T-helper 17 cell (primary cell): ENCODE data around the gene ARID1B. TPM values are rescaled to one million over a fixed set of nuclear protein-coding genes. Genes with fewer than 3 reads are reported as not detected.

Source experiments
- ATAC-seq: fragments of 150-1000 bp; cut with Tn5 transposase; 2 replicates; pipeline ENCODE4 v1.10.0; 2021; ENCODE audit warnings: mild to moderate bottlenecking, moderate library complexity
- DNase-seq, 3 donors: peaks; one replicate each; pipeline versions ENCODE4 v3.0.0 to v3.0.0-alpha.2; 2020 to 2021
- H3K9me3 ChIP-seq: one replicate; pipeline ENCODE4 v1.7.0; 2013; ENCODE audit warnings: low read length, mild to moderate bottlenecking; ENCODE audit not compliant: control insufficient read depth, poor library complexity, severe bottlenecking
- H3K27ac Mint-ChIP-seq: one replicate; pipeline ENCODE4 v1.8.0; 2022; ENCODE audit warnings: mild to moderate bottlenecking, moderate library complexity, mixed read lengths
- H3K27me3 Mint-ChIP-seq: one replicate; pipeline ENCODE4 v1.8.0; 2022; ENCODE audit warnings: mixed read lengths
- H3K36me3 Mint-ChIP-seq: one replicate; pipeline ENCODE4 v1.8.0; 2022; ENCODE audit warnings: low read depth, mixed read lengths
- H3K4me1 Mint-ChIP-seq: one replicate; pipeline ENCODE4 v1.8.0; 2022; ENCODE audit warnings: mild to moderate bottlenecking, mixed read lengths
- H3K4me3 Mint-ChIP-seq: one replicate; pipeline ENCODE4 v1.8.0; 2022; ENCODE audit warnings: mild to moderate bottlenecking, moderate library complexity, mixed read lengths
- total RNA-seq, 4 donors: library from RNA in 2 of 4; stranded (reverse) in 2 of 4; gene quantifications; one replicate each; pipeline ENCODE4 v1.2.3 and lab custom pipeline; 2022 to 2026

Gene ARID1B
- total RNA-seq, 2 donors from 2014 or later, result 149 to 158 TPM

- peaks cover 7% of the 10 kb centered on the region for H3K36me3 Mint-ChIP-seq
These were observed 342.4 kb downstream of the ARID1B start for GRCh38 chr6:157119502-157120027.

GRCh38 chr6:157120534-157121232 is 343.5 kb downstream of the ARID1B start:
- no peak for ATAC-seq

More at GRCh38 chr6:157119502-157120027, 342.4 kb downstream of the ARID1B start:
- ATAC-seq (no peak), DNase-seq (no peak)
- H3K27me3 Mint-ChIP-seq, result no peaks in the 10 kb centered on the region
- no peak overlapping the region for H3K27ac Mint-ChIP-seq
- H3K9me3 ChIP-seq, result no peaks in the 10 kb centered on the region
- peak overlapping the region; percentile 31 for H3K4me3 Mint-ChIP-seq
- peaks cover 19% of the 10 kb centered on the region for H3K4me1 Mint-ChIP-seq

GRCh38 chr6:157121897-157122296 is 344.7 kb downstream of the ARID1B start:
- Mint-ChIP-seq H3K27ac (no peak overlapping the region), H3K4me1 (peaks cover 22% of the 10 kb centered on the region), H3K36me3 (peaks cover 7% of the 10 kb centered on the region), H3K27me3 (no peaks in the 10 kb centered on the region), H3K4me3 (no peak overlapping the region)
- ATAC-seq, result no peak
- no peak for DNase-seq
- no peaks in the 10 kb centered on the region for H3K9me3 ChIP-seq

More at GRCh38 chr6:157120534-157121232, 343.5 kb downstream of the ARID1B start:
- no peak overlapping the region for H3K4me3 Mint-ChIP-seq
- peaks cover 7% of the 10 kb centered on the region for H3K36me3 Mint-ChIP-seq
- no peak overlapping the region for H3K27ac Mint-ChIP-seq
- H3K4me1 Mint-ChIP-seq, result peaks cover 22% of the 10 kb centered on the region
- no peaks in the 10 kb centered on the region for H3K9me3 ChIP-seq
- DNase-seq, result no peak
- no peaks in the 10 kb centered on the region for H3K27me3 Mint-ChIP-seq

DNA sequence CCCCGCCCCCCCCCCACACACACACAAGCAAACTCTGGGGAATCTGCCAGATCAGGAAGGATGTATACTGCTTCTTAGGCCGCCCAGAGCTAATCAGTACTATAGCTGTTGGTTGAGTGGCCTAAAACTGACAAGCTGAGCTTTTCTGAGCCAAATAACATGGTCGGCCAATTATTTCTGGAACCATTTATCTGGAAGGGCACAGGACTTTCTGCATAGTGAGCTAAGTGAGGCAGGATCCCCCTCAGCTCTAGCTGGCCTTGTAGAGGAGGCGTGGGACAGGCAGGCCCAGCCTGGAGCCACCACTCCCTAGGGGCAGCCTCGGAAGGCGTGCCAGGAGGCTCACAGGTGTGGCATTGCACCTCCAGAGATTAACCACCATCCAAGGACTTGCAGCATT is 346.1 kb downstream of the ARID1B start:
- Mint-ChIP-seq H3K27ac (no peak overlapping the region), H3K4me1 (peaks cover 24% of the 10 kb centered on the region), H3K4me3 (no peak overlapping the region), H3K36me3 (peaks cover 7% of the 10 kb centered on the region), H3K27me3 (no peaks in the 10 kb centered on the region)
- H3K9me3 ChIP-seq, result no peaks in the 10 kb centered on the region
- ATAC-seq (no peak), DNase-seq (no peak)

DNA sequence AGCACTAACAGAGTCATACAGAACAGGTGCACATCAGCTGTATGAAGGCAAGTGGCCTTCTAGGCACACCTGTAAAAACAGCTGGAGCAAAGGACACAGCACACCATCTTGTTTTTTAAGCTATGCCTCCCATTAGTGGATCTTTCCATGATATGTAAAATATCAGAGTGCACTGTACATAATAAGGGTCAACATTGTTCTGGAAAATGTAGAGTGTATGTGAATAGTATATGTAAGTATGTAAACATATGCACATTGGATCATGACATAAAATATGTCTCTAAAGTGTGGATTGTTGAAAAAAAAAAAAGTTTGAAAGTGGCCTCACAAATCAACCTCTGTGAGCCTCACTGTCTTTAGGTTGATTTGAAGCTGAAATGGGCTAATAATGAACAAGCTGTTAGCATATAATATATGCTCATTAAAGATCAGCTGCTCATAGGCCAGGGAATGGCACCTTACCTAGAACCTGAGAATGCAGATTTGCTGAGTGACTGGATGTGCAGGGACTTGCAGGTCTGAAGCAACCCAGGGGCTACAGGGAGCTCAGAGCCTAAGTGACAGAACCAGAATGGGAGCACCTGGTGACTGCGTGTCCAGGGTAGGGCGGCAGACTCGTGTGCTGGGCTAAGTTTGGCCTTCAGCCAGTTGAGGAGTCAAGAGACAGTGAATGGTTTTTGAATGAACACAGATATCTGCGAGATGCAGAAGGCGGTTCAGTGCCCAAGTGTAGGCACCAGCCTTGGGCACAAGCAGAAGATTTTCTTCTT is 347.5 kb downstream of the ARID1B start:
- Mint-ChIP-seq H3K4me1 (peaks cover 22% of the 10 kb centered on the region), H3K36me3 (no peaks in the 10 kb centered on the region), H3K27me3 (no peaks in the 10 kb centered on the region), H3K27ac (no peak overlapping the region), H3K4me3 (no peak overlapping the region)
- DNase-seq (no peak), ATAC-seq (no peak)
- no peaks in the 10 kb centered on the region for H3K9me3 ChIP-seq

DNA sequence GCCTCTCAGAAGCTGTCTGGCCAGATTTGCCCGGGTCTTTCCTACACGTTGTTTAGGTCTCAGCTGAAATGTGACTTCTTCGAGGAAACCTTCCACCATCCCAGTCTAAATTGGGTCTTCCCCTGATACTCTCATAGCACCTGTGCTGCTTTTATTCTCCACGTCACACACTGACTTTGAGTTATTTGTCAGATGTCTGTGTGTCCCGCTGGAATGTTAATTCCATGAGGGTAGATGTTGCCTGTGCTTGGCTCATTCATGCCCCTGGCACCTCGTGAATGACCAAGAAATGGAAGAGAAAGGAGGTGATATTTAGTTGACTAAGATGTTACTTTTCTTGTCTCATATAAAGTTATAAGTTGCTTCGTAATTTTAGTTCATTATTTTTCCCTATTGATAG is 348.4 kb downstream of the ARID1B start:
- DNase-seq (no peak), ATAC-seq (no peak)
- Mint-ChIP-seq H3K27me3 (no peaks in the 10 kb centered on the region), H3K36me3 (no peaks in the 10 kb centered on the region), H3K4me1 (peaks cover 21% of the 10 kb centered on the region), H3K4me3 (no peak overlapping the region), H3K27ac (no peak overlapping the region)
- no peaks in the 10 kb centered on the region for H3K9me3 ChIP-seq

- Mint-ChIP-seq H3K36me3 (peaks cover 3% of the 10 kb centered on the region), H3K4me3 (no peak overlapping the region), H3K27ac (no peak overlapping the region), H3K27me3 (no peaks in the 10 kb centered on the region), H3K4me1 (peaks cover 21% of the 10 kb centered on the region)
- DNase-seq, result no peak
- no peaks in the 10 kb centered on the region for H3K9me3 ChIP-seq
- ATAC-seq, result no peak
These were observed 349.3 kb downstream of the ARID1B start for GRCh38 chr6:157126183-157127098.

DNA sequence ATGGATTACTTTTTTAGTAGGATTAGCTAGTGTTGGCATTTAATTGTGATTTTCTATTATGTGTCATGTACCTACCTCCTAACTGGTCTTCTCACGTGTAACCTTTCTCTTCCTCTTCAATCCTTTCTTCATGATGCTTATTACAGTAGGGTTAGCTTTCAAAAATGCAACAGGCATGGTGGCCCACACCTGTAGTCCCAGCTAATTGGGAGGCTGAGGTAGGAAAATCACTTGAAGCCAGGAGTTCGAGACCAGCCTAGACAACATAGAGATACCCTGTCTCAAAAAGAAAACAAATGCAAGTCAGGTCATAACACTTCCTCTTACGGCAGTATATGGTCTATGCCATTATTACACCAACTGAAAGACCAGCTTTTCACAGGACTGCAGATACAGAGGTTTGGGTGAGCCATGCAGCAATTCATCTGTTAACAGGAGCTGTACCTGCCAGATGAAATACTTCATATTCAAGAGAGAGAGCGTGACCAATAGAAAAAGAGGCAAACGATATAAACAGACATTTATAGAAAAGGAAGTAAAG is 351.1 kb downstream of the ARID1B start:
- H3K9me3 ChIP-seq, result no peaks in the 10 kb centered on the region
- DNase-seq (no peak), ATAC-seq (no peak)
- no peaks in the 10 kb centered on the region for H3K27me3 Mint-ChIP-seq
- H3K4me1 Mint-ChIP-seq, result peaks cover 25% of the 10 kb centered on the region
- no peak overlapping the region for H3K27ac Mint-ChIP-seq
- no peak overlapping the region for H3K4me3 Mint-ChIP-seq
- peaks cover 6% of the 10 kb centered on the region for H3K36me3 Mint-ChIP-seq

- no peak for ATAC-seq
- H3K36me3 Mint-ChIP-seq, result peaks cover 10% of the 10 kb centered on the region
- no peak overlapping the region for H3K4me3 Mint-ChIP-seq
- peak overlapping the region; percentile 45 for H3K27ac Mint-ChIP-seq
- peaks cover 22% of the 10 kb centered on the region for H3K4me1 Mint-ChIP-seq
- H3K9me3 ChIP-seq, result no peaks in the 10 kb centered on the region
- no peaks in the 10 kb centered on the region for H3K27me3 Mint-ChIP-seq
- DNase-seq, result no peak
These were observed 354.1 kb downstream of the ARID1B start for GRCh38 chr6:157131250-157131649.

DNA sequence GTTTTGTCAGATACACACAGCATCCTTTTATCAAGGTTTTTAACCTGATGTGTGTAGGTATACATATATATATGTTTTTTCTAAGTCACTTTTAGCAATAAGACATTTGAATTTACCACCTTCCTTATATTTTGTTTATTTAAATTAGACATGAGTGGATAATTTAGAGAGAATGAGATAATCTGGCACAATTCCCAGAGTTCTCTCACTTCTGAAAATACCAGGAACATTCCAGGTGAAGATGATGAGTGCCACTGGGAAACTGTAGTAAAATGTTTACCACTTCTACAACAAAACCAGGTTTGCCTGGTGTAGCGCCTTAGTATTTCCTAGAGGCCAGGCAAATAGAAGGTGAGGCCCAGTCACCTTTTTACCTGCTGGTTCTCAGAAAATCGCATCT is 356.7 kb downstream of the ARID1B start:
- no peak overlapping the region for H3K27ac Mint-ChIP-seq
- no peaks in the 10 kb centered on the region for H3K9me3 ChIP-seq
- H3K27me3 Mint-ChIP-seq, result no peaks in the 10 kb centered on the region
- peaks cover 17% of the 10 kb centered on the region for H3K4me1 Mint-ChIP-seq
- DNase-seq, result no peak
- no peak overlapping the region for H3K4me3 Mint-ChIP-seq
- no peak for ATAC-seq
- peaks cover 10% of the 10 kb centered on the region for H3K36me3 Mint-ChIP-seq

DNA sequence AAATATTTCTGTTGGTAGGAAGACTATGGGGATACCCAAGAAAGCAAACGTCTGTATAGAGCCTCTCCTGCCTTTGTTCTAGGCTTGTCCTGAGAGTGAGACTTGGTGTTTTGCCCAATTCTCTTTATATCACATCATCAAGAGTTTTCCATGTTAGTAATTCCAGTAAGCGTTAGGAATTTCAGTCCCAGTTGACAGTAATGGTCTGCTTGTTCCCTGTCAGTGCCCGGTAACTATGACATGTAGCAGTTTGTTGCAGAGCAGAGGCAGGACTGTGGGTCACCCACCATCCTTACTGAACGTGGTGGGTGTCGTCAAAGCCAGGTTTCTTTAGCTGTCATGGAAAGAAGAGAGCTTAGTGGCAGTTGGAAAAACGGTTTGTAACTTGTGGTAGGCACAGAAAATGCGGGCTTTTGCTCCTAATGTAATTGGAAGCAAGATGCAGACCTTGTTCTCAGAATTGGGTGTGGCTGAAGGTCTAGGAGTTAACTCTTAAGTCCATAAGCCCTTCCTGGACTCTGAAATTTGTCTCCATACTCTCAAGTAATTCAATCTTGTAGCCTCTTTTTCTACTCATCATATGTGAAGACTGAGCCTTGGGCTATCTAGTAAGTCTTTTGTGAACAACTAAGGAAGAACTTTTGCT is 357.3 kb downstream of the ARID1B start:
- DNase-seq (no peak), ATAC-seq (no peak)
- Mint-ChIP-seq H3K27me3 (no peaks in the 10 kb centered on the region), H3K36me3 (peaks cover 10% of the 10 kb centered on the region), H3K4me1 (peaks cover 14% of the 10 kb centered on the region), H3K27ac (no peak overlapping the region), H3K4me3 (no peak overlapping the region)
- no peaks in the 10 kb centered on the region for H3K9me3 ChIP-seq

- Mint-ChIP-seq H3K4me1 (peaks cover 13% of the 10 kb centered on the region), H3K4me3 (no peak overlapping the region), H3K36me3 (peaks cover 10% of the 10 kb centered on the region), H3K27me3 (no peaks in the 10 kb centered on the region), H3K27ac (peak overlapping the region; percentile 37)
- no peaks in the 10 kb centered on the region for H3K9me3 ChIP-seq
- ATAC-seq, result no peak
- no peak for DNase-seq
These were observed 358.5 kb downstream of the ARID1B start for GRCh38 chr6:157135691-157136090.
